Vein endothelial cell (primary cell): Measurements from ENCODE around the gene SYTL3. TPM values are rescaled to one million over a fixed set of nuclear protein-coding genes. Genes with fewer than 3 reads are reported as not detected.

ENCODE experiments used
- small RNA-seq: library from RNA; depleted of rRNA; stranded (forward); fragments of <200 nt; gene quantifications from one replicate; pipeline ENCODE3, GENCODE V24; 2012
- total RNA-seq: library from RNA; depleted of rRNA; stranded (reverse); fragments of >200 nt; gene quantifications from 2 replicates; pipeline ENCODE4 v1.2.3, GENCODE V29; 2012

Gene SYTL3
- total RNA-seq, result 1.1 and 1.3 TPM in 2 replicates

GRCh38 chr6:158649289-158650143 is at the start of gene SYTL3:
SYTL3 (plus strand) TSS chr6:158650054; CDS start chr6:158663269, 13,215 bp downstream.

GRCh38 chr6:158644231-158645063 is 5.4 kb upstream of the SYTL3 start, which contains the start of gene DYNLT1:
DYNLT1 (minus strand) TSS chr6:158644743; CDS start chr6:158644708, 35 bp downstream.

Small RNA genes within 50 kb of the gene (small RNA-seq; reads per million reads assigned to genes)
- not detected for gene MIR3918
- gene MIR7161, result not detected

Other genes with a start within 250 kb of the SYTL3 start
- 47.2 and 51.0 TPM in 2 replicates for gene TMEM181, start 90.0 kb upstream of the SYTL3 start, total RNA-seq
- gene DYNLT1, start 5.3 kb upstream of the SYTL3 start, total RNA-seq, result 78.6 and 89.8 TPM in 2 replicates
- gene EZR, start 169.3 kb downstream of the SYTL3 start, total RNA-seq, result 62.7 and 69.4 TPM in 2 replicates